Loucy (cell line): ENCODE results near the gene C11orf97.

Experiments
- H2AFZ ChIP-seq: fragments of 200-600 bp; sonication (generic); 2 replicates; pipeline ENCODE4 v1.6.0; 2016; ENCODE audit warnings: antibody characterized with exemption, mild to moderate bottlenecking, low read length, moderate library complexity
- H3F3A ChIP-seq: fragments of 200-600 bp; 2 replicates; pipeline ENCODE4 v1.6.0; 2016; ENCODE audit warnings: antibody characterized with exemption, low read depth, mild to moderate bottlenecking
- H3K27me3 ChIP-seq: fragments of 200-600 bp; sonication (generic); 2 replicates; pipeline ENCODE4 v1.6.1; 2014; ENCODE audit warnings: low read length, mild to moderate bottlenecking; ENCODE audit not compliant: insufficient read depth, poor library complexity, severe bottlenecking
- H3K36me3 ChIP-seq: fragments of 200-600 bp; sonication (generic); 2 replicates; pipeline ENCODE4 v1.6.1; 2016; ENCODE audit warnings: low read length; ENCODE audit not compliant: insufficient read depth
- H3K4me1 ChIP-seq: fragments of 200-600 bp; sonication (generic); 2 replicates; pipeline ENCODE4 v1.5.1; 2014; ENCODE audit warnings: low read length, mild to moderate bottlenecking; ENCODE audit not compliant: insufficient read depth, poor library complexity, severe bottlenecking
- H3K4me2 ChIP-seq: fragments of 200-600 bp; sonication (generic); 2 replicates; pipeline ENCODE4 v1.6.0; 2014; ENCODE audit warnings: antibody characterized with exemption, low read length, low read depth, mild to moderate bottlenecking; ENCODE audit not compliant: poor library complexity, severe bottlenecking
- H3K4me3 ChIP-seq: fragments of 200-600 bp; sonication (generic); 2 replicates; pipeline ENCODE4 v1.5.1; 2014; ENCODE audit warnings: low read length, mild to moderate bottlenecking, mixed read lengths; ENCODE audit not compliant: poor library complexity, severe bottlenecking
- H3K79me2 ChIP-seq: fragments of 200-600 bp; sonication (generic); 2 replicates; pipeline ENCODE4 v1.6.1; 2014; ENCODE audit warnings: low read length; ENCODE audit not compliant: insufficient read depth
- H3K9ac ChIP-seq: fragments of 200-600 bp; sonication (generic); 2 replicates; pipeline ENCODE4 v1.6.0; 2014; ENCODE audit warnings: mild to moderate bottlenecking, low read depth, low read length, moderate library complexity; ENCODE audit not compliant: poor library complexity, severe bottlenecking
- H3K9me2 ChIP-seq: fragments of 200-600 bp; sonication (generic); replicated peaks from 2 replicates; pipeline ENCODE4 v1.6.1; 2016; ENCODE audit warnings: low read depth, low read length, mixed read lengths
- H3K9me3 ChIP-seq: fragments of 200-600 bp; sonication (generic); 2 replicates; pipeline ENCODE4 v1.6.1; 2014; ENCODE audit warnings: mild to moderate bottlenecking, antibody characterized with exemption, low read length, low read depth; ENCODE audit not compliant: insufficient read depth
- H4K20me1 ChIP-seq: fragments of 200-600 bp; sonication (generic); 2 replicates; pipeline ENCODE4 v1.6.0; 2014; ENCODE audit warnings: antibody characterized with exemption, low read length, mild to moderate bottlenecking; ENCODE audit not compliant: insufficient read depth, poor library complexity, severe bottlenecking
- EZH2phosphoT487 ChIP-seq: fragments of 200-600 bp; IDR thresholded peaks from 2 replicates; pipeline ENCODE4 v1.6.1; 2018; ENCODE audit warnings: antibody characterized with exemption, mild to moderate bottlenecking, moderate library complexity, borderline replicate concordance
- TF ChIP-seq, protein P1 (sequence below): fragments of 200-600 bp; sonication (generic); conservative IDR thresholded peaks from 2 replicates; pipeline ENCODE4 v1.5.1; 2014; ENCODE audit warnings: mild to moderate bottlenecking, antibody characterized with exemption, low read length

C11orf97 gene

DNA sequence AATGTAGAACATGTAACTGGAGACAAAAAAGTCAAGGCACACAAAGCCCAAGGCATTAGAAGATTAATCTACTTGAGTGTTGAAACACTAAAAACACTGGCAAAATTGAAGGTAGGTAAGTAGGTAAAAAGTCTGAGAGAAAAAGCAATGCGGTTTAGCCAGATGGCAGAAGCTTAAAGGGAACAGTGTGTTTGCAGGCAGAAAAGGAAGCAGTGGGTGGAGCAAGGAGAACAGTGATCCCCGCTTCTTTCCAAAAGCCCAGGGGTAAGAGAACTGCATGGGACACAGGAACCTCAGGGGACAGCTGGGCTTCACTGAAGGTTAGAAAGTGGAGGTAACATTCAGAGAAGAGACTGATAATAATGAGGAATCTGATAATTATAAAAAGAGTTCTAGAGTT is 34.6 kb upstream of the C11orf97 start:
- H4K20me1 ChIP-seq, result peaks cover 3% of the 10 kb centered on the region
- no peaks in the 10 kb centered on the region for H3K9me2 ChIP-seq
- no peak overlapping the region for H3K4me2 ChIP-seq
- H3K36me3 ChIP-seq, result peaks cover 25% of the 10 kb centered on the region; the same call in 1 of the 2 replicates
- no peak overlapping the region for H2AFZ ChIP-seq
- no peak overlapping the region for H3K4me3 ChIP-seq
- H3K27me3 ChIP-seq, result no peaks in the 10 kb centered on the region
- peaks cover 9% of the 10 kb centered on the region for H3K4me1 ChIP-seq
- no peak for TF ChIP-seq EZH2phosphoT487
- TF ChIP-seq, protein P1, sequence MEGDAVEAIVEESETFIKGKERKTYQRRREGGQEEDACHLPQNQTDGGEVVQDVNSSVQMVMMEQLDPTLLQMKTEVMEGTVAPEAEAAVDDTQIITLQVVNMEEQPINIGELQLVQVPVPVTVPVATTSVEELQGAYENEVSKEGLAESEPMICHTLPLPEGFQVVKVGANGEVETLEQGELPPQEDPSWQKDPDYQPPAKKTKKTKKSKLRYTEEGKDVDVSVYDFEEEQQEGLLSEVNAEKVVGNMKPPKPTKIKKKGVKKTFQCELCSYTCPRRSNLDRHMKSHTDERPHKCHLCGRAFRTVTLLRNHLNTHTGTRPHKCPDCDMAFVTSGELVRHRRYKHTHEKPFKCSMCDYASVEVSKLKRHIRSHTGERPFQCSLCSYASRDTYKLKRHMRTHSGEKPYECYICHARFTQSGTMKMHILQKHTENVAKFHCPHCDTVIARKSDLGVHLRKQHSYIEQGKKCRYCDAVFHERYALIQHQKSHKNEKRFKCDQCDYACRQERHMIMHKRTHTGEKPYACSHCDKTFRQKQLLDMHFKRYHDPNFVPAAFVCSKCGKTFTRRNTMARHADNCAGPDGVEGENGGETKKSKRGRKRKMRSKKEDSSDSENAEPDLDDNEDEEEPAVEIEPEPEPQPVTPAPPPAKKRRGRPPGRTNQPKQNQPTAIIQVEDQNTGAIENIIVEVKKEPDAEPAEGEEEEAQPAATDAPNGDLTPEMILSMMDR, result no peak
- H3K9me3 ChIP-seq, result no peaks in the 10 kb centered on the region
- H3K79me2 ChIP-seq, result no peaks in the 10 kb centered on the region
- H3F3A ChIP-seq, result no peaks in the 10 kb centered on the region
- H3K9ac ChIP-seq, result no peak overlapping the region

DNA sequence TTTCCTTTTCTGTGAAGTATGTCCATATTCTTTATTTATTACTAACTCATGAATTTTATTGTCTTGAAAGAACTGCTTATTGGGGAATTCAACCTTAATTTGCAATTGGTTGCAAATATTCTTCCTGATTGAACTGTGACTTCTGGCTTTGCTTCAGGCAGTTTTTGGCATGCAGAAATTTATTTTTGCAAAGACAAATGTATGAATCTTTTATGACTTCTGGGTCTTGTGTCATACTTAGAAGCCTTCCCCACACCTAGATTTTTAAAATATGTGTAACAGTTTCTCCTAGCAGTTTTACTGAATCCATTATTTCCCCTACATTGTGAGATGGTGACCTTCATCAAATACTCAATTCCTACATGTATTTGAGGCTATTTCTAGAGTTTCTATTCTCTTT is 30.9 kb upstream of the C11orf97 start:
- Histone ChIP-seq H3K4me2 (no peak overlapping the region), H3F3A (no peaks in the 10 kb centered on the region), H3K79me2 (peaks cover 6% of the 10 kb centered on the region; the same call in 1 of the 2 replicates), H3K4me1 (no peaks in the 10 kb centered on the region), H3K9ac (no peak overlapping the region), H3K4me3 (no peak overlapping the region), H3K9me2 (no peaks in the 10 kb centered on the region), H3K27me3 (no peaks in the 10 kb centered on the region), H3K36me3 (peaks cover 36% of the 10 kb centered on the region; the same call in 1 of the 2 replicates), H3K9me3 (no peaks in the 10 kb centered on the region), H4K20me1 (peaks cover 3% of the 10 kb centered on the region), H2AFZ (no peak overlapping the region)
- TF ChIP-seq EZH2phosphoT487, result no peak
- TF ChIP-seq, protein P1, result no peak

DNA sequence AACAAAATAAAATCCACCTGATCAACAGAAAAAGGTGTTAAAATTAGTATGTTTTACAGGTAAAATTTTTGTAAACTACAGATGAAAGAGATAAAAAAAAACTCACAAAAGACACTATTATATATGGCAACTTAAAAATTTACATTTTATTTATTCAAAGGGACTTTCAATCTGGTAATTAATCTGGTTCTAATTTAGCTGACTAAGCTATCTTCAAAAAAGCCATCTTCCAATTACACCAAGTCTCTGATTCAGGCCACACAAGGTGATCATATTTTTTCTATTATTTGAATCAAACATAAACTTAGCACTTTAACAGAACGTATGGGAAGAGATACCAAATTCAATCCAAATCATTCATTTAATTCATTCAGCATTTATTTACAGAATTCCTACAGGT is 26.2 kb upstream of the C11orf97 start:
- no peaks in the 10 kb centered on the region for H3K27me3 ChIP-seq
- no peaks in the 10 kb centered on the region for H3F3A ChIP-seq
- TF ChIP-seq EZH2phosphoT487, result no peak
- TF ChIP-seq, protein P1, result no peak
- no peak overlapping the region for H2AFZ ChIP-seq
- peaks cover 11% of the 10 kb centered on the region for H3K4me1 ChIP-seq
- no peaks in the 10 kb centered on the region for H3K9me2 ChIP-seq
- peaks cover 43% of the 10 kb centered on the region for H3K79me2 ChIP-seq
- H3K4me3 ChIP-seq, result no peak overlapping the region
- peaks cover 12% of the 10 kb centered on the region for H4K20me1 ChIP-seq
- no peaks in the 10 kb centered on the region for H3K9me3 ChIP-seq
- no peak overlapping the region for H3K9ac ChIP-seq
- peaks cover 44% of the 10 kb centered on the region; the same call in 1 of the 2 replicates for H3K36me3 ChIP-seq
- H3K4me2 ChIP-seq, result peak overlapping the region; percentile 11
